H1 (cell line): ENCODE data around the gene THOC6. TPM values are rescaled to one million over a fixed set of nuclear protein-coding genes. Genes with fewer than 3 reads are reported as not detected.

Source experiments
- CTCF ChIA-PET: fragments of 300-600 bp; sonication (Branson Sonifier 250); formaldehyde crosslinking; loops from one replicate; lab custom pipeline; 2021; ENCODE audit not compliant: partially characterized antibody; lab: Charles Lee
- POLR2A ChIA-PET: fragments of 300-600 bp; sonication (Branson Sonifier 250); formaldehyde crosslinking; loops from one replicate; lab custom pipeline; 2021; ENCODE audit warnings: inconsistent platforms; ENCODE audit not compliant: partially characterized antibody; lab: Charles Lee
- DNase-seq, 2 experiments: peaks; one replicate each; pipeline versions ENCODE4 v3.0.0 to v3.0.0-alpha.2; 2010 to 2022; ENCODE audit warnings: low spot score in 2 of 2, low read depth in 1 of 2, mixed read lengths in 1 of 2
- FAIRE-seq: peaks from 2 replicates; lab custom pipeline; 2011; peaks lifted over from hg19 to GRCh38; lab: Jason Lieb, UNC
- H2AFZ ChIP-seq: 2 replicates; pipeline ENCODE4 v1.8.1; 2012; ENCODE audit warnings: low read length, inconsistent platforms
- H2AK5ac ChIP-seq: 2 replicates; pipeline ENCODE4 v1.6.1; 2013; ENCODE audit warnings: low read depth, low read length
- H2BK120ac ChIP-seq: replicated peaks from 2 replicates; pipeline ENCODE3; 2013; ENCODE audit warnings: low read depth, low read length, inconsistent platforms
- H2BK12ac ChIP-seq: 2 replicates; pipeline ENCODE4 v1.6.1; 2013; ENCODE audit warnings: low read depth, low read length
- H2BK15ac ChIP-seq: 2 replicates; pipeline ENCODE4 v1.6.1; 2013; ENCODE audit warnings: low read length
- H2BK20ac ChIP-seq: 2 replicates; pipeline ENCODE4 v1.6.1; 2013; ENCODE audit warnings: low read length
- H2BK5ac ChIP-seq: 2 replicates; pipeline ENCODE4 v1.6.1; 2013; ENCODE audit warnings: low read depth, low read length
- H3K14ac ChIP-seq: 2 replicates; pipeline ENCODE4 v1.6.1; 2013; ENCODE audit warnings: inconsistent platforms; ENCODE audit not compliant: insufficient read length
- H3K18ac ChIP-seq: 2 replicates; pipeline ENCODE4 v1.6.1; 2013; ENCODE audit warnings: low read length; ENCODE audit errors: extremely low read depth
- H3K23ac ChIP-seq: 2 replicates; pipeline ENCODE4 v1.6.1; 2013; ENCODE audit warnings: inconsistent platforms; ENCODE audit not compliant: insufficient read length
- H3K23me2 ChIP-seq: 2 replicates; pipeline ENCODE4 v1.6.1; 2013; ENCODE audit warnings: low read depth, low read length
- H3K27ac ChIP-seq: 2 replicates; pipeline ENCODE4 v1.6.1; 2011; ENCODE audit warnings: low read depth, low read length, inconsistent platforms
- H3K27me3 ChIP-seq, 4 experiments: replicated peaks in 1 of 4; 1 replicate in 1 of 4; 2 replicates in 3 of 4; pipeline versions ENCODE4 v1.6.1 to v1.8.1; 2011 to 2013; ENCODE audit warnings: low read length in 3 of 4, mild to moderate bottlenecking in 3 of 4, inconsistent platforms in 2 of 4, mixed read lengths in 2 of 4, moderate library complexity in 1 of 4; ENCODE audit not compliant: control insufficient read depth in 3 of 4, insufficient read depth in 3 of 4; ENCODE audit errors: extremely low read depth in 1 of 4
- H3K36me3 ChIP-seq, 4 experiments: 2 replicates each; pipeline versions ENCODE4 v1.6.1 to v1.8.1; 2011 to 2013; ENCODE audit warnings: mild to moderate bottlenecking in 4 of 4, low read length in 3 of 4, moderate library complexity in 2 of 4, control low read depth in 1 of 4, inconsistent platforms in 1 of 4; ENCODE audit not compliant: insufficient read depth in 4 of 4, control insufficient read depth in 2 of 4
- H3K4ac ChIP-seq: replicated peaks from 2 replicates; pipeline ENCODE3; 2013; ENCODE audit warnings: low read length, low read depth, mixed read lengths, inconsistent platforms; ENCODE audit not compliant: insufficient read length
- H3K4me1 ChIP-seq, 4 experiments: replicated peaks in 1 of 4; 1 replicate in 1 of 4; 2 replicates in 3 of 4; pipeline versions ENCODE4 v1.6.1 to v1.8.1; 2011 to 2013; ENCODE audit warnings: low read length in 3 of 4, inconsistent platforms in 2 of 4, mixed read lengths in 1 of 4; ENCODE audit not compliant: insufficient read depth in 4 of 4, control insufficient read depth in 3 of 4
- H3K4me2 ChIP-seq, 2 experiments: 2 replicates each; pipeline versions ENCODE4 v1.6.1 to v1.8.1; 2011 to 2013; ENCODE audit warnings: low read depth in 2 of 2, low read length in 2 of 2, control low read depth in 1 of 2, inconsistent platforms in 1 of 2, mild to moderate bottlenecking in 1 of 2; ENCODE audit not compliant: insufficient read depth in 1 of 2
- H3K4me3 ChIP-seq, 4 experiments: fragments of 200-600, 300-600 bp in 1 of 4; sonication (generic), shearing (Covaris generic), sonication (Bioruptor Twin) in 1 of 4; 2 replicates each; pipeline versions ENCODE4 v1.5.1 to v1.8.1; 2011 to 2016; ENCODE audit warnings: low read length in 4 of 4, low read depth in 3 of 4, control low read depth in 2 of 4, inconsistent platforms in 2 of 4, mild to moderate bottlenecking in 2 of 4, mixed read lengths in 1 of 4, moderate library complexity in 1 of 4; ENCODE audit not compliant: insufficient read depth in 2 of 4; ENCODE audit errors: extremely low read depth in 1 of 4
- H3K56ac ChIP-seq: replicated peaks from 2 replicates; pipeline ENCODE3; 2013; ENCODE audit warnings: low read depth, mild to moderate bottlenecking, mixed read lengths, low read length, inconsistent platforms; ENCODE audit not compliant: insufficient read length
- H3K79me1 ChIP-seq: 2 replicates; pipeline ENCODE4 v1.6.1; 2013; ENCODE audit warnings: low read depth, low read length, control low read depth
- H3K79me2 ChIP-seq, 2 experiments: 2 replicates each; pipeline versions ENCODE4 v1.6.1 to v1.8.1; 2012 to 2013; ENCODE audit warnings: low read length in 2 of 2, mild to moderate bottlenecking in 2 of 2, inconsistent platforms in 1 of 2; ENCODE audit not compliant: insufficient read depth in 2 of 2, control insufficient read depth in 1 of 2
- H3K9ac ChIP-seq, 4 experiments: replicated peaks in 1 of 4; 1 replicate in 1 of 4; 2 replicates in 3 of 4; pipeline versions ENCODE4 v1.6.1 to v1.8.1; 2011 to 2013; ENCODE audit warnings: low read depth in 3 of 4, low read length in 3 of 4, control low read depth in 2 of 4, mild to moderate bottlenecking in 2 of 4, moderate library complexity in 2 of 4, inconsistent platforms in 1 of 4; ENCODE audit errors: extremely low read depth in 1 of 4
- H3K9me3 ChIP-seq, 2 experiments: 2 replicates each; pipeline versions ENCODE4 v1.6.1 to v1.8.1; 2012 to 2013; ENCODE audit warnings: mild to moderate bottlenecking in 2 of 2, moderate library complexity in 2 of 2, control low read depth in 1 of 2, inconsistent platforms in 1 of 2, low read depth in 1 of 2, low read length in 1 of 2, mixed read lengths in 1 of 2; ENCODE audit not compliant: insufficient read depth in 2 of 2
- H4K20me1 ChIP-seq, 2 experiments: replicated peaks in 1 of 2; 2 replicates each; pipeline versions ENCODE3 to v1.8.1; 2011 to 2013; ENCODE audit warnings: inconsistent platforms in 2 of 2, low read length in 2 of 2, mild to moderate bottlenecking in 1 of 2; ENCODE audit not compliant: insufficient read depth in 2 of 2, control insufficient read depth in 1 of 2
- H4K5ac ChIP-seq: 2 replicates; pipeline ENCODE4 v1.6.1; 2013; ENCODE audit warnings: low read length, low read depth, mixed read lengths, inconsistent platforms; ENCODE audit not compliant: insufficient read length
- H4K8ac ChIP-seq: 2 replicates; pipeline ENCODE4 v1.8.0; 2013; ENCODE audit warnings: mild to moderate bottlenecking, moderate library complexity, low read length, inconsistent platforms; ENCODE audit not compliant: insufficient read depth; ENCODE audit errors: extremely low read depth
- H4K91ac ChIP-seq: replicated peaks from 2 replicates; pipeline ENCODE3; 2013; ENCODE audit warnings: low read length, mixed read lengths, inconsistent platforms; ENCODE audit not compliant: insufficient read length
- HDAC6 ChIP-seq: IDR thresholded peaks from one replicate; pipeline ENCODE4 v1.7.1; 2012; ENCODE audit warnings: low read depth, mild to moderate bottlenecking, inconsistent platforms, low read length, moderate library complexity
- NRF1 ChIP-seq: IDR thresholded peaks from 2 replicates; pipeline ENCODE4 v1.6.1; 2011; ENCODE audit warnings: mild to moderate bottlenecking, low read depth, low read length, improper control_type of control experiment
- POLR2AphosphoS5 ChIP-seq: IDR thresholded peaks from 2 replicates; pipeline ENCODE4 v1.6.1; 2011; ENCODE audit warnings: low read depth, low read length
- WGBS, 2 experiments: shearing (Covaris generic) in 1 of 2; methylation state at CpG; one replicate each; pipeline versions ENCODE4 v1.1.6 to v1.1.7; 2013 to 2015; ENCODE audit warnings: low lambda C conversion rate in 2 of 2, mixed read lengths in 2 of 2, inconsistent platforms in 1 of 2, low coverage in 1 of 2, missing lambda C conversion rate in 1 of 2; ENCODE audit not compliant: insufficient replicate concordance in 2 of 2, insufficient coverage in 1 of 2, insufficient read length in 1 of 2; ENCODE audit errors: extremely low coverage in 1 of 2, missing lambda C conversion rate in 1 of 2; 5-methylcytosine and 5-hydroxymethylcytosine counted together
- polyA plus RNA-seq, 7 experiments: library from polyadenylated mRNA; depleted of rRNA in 3 of 7; stranded (reverse) in 5 of 7; unstranded in 2 of 7; fragments of >200 nt in 5 of 7; fragments of 200-250 nt in 2 of 7; gene quantifications; 1 replicate in 5 of 7; 2 replicates in 1 of 7; 4 replicates in 1 of 7; pipeline versions ENCODE4 v1.2.1 to v1.2.3, GENCODE V29; 2011 to 2013; ENCODE audit warnings: missing spikeins in 2 of 7, mixed read lengths in 2 of 7
- total RNA-seq: library from RNA; stranded (reverse); fragmentation: NEBNext Ultra II Directional; extraction: Animal tissue kit (Norgen Biotek cat#: 25700); gene quantifications from 2 replicates; pipeline ENCODE4 v1.2.1, GENCODE V29; 2021

The THOC6 gene
- total and polyA plus RNA-seq, 2 of the 8 experiments (the other 6 are each of a cell fraction or from before 2014, with no cell fraction given) = 78.5 to 111 TPM

DNA sequence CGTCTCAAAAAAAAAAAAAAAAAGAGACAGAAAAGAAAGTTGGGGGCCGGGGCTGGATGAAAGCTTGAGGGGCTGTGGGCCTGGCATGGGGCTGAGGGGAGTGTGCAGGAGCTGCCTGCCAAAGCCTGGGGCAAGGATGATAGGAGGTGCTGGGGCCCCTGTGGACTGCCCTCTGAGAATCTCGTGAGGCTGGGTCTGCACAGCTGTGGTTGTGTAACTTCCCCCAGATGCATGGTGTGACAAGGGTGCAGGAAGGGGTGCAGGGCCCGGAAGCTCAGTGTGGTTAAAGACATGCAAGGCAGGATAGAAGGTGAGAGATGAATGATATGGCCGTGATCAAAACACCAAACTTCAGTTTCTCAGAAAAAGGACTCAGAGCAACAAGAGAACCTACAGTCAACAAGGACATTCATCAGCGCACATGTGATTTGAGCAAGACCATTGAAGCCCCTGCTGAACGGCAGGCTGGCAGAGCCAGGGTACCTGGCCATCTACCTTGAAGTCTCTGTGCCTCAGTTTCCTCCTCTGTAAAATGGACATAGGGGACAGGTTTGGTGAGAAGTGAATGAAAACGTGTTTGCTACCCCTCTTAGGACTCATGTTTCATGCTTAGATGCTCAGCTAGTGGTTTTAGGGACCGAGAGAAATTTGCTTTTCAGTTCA lies 51.2 kb downstream of the THOC6 start:
- no peaks in the 10 kb centered on the region for H3K23me2 ChIP-seq
- no peak overlapping the region for H3K4me3 ChIP-seq
- H4K8ac ChIP-seq = no peak overlapping the region
- H4K5ac ChIP-seq = no peak overlapping the region
- no peak overlapping the region for H3K23ac ChIP-seq
- H3K27ac ChIP-seq = no peak overlapping the region
- H2BK120ac ChIP-seq = no peak overlapping the region
- no peaks in the 10 kb centered on the region for H3K79me2 ChIP-seq
- peaks cover 0 to 2% (median 0%) of the 10 kb centered on the region in 4 experiments; a peak in 2 of 7 replicates for H3K4me1 ChIP-seq
- H3K36me3 ChIP-seq = no peaks in the 10 kb centered on the region
- no peak overlapping the region; the same call in 1 of the 2 replicates for H2BK20ac ChIP-seq
- H2AFZ ChIP-seq = no peak overlapping the region
- no peak for FAIRE-seq
- H3K9ac ChIP-seq = no peak overlapping the region
- no peaks in the 10 kb centered on the region for H3K79me1 ChIP-seq
- no peak overlapping the region for H3K14ac ChIP-seq
- no peak overlapping the region for H3K4ac ChIP-seq
- no peak overlapping the region for H2BK5ac ChIP-seq
- CTCF ChIA-PET = interaction anchor here (0.6 to 4.4 kb wide), 11 partner anchors 10 to 426 kb away, joined by 3 to 22 read pairs (median 8); partner anchors contain the start of genes CLUAP1 and ZSCAN10
- no peak overlapping the region for H2BK12ac ChIP-seq
- no peak overlapping the region for H3K4me2 ChIP-seq
- no peak overlapping the region for H3K56ac ChIP-seq
- H4K20me1 ChIP-seq = peaks cover 0 to 4% of the 10 kb centered on the region in 2 experiments
- no peak for TF ChIP-seq POLR2AphosphoS5
- no peak for TF ChIP-seq NRF1
- TF ChIP-seq HDAC6 = no peak
- TF ChIP-seq, all 59 proteins: peak for 0
- no peak overlapping the region for H2BK15ac ChIP-seq
- 64% methylated on average over 7 of the region's 9 CpGs; no CpG with 5 or more reads in 1 of the 2 experiments for WGBS, 2 experiments
- no peak overlapping the region for H4K91ac ChIP-seq
- H3K9me3 ChIP-seq = no peaks in the 10 kb centered on the region
- no peaks in the 10 kb centered on the region; a peak in 1 of 7 replicates for H3K27me3 ChIP-seq
- H3K18ac ChIP-seq = no peak overlapping the region
- no peak overlapping the region for H2AK5ac ChIP-seq
- POLR2A ChIA-PET = interaction anchor here (0.9 to 6.6 kb wide), 10 partner anchors 9 to 52 kb away, joined by 3 to 86 read pairs (median 6); partner anchors contain the start of genes IL32 and ZSCAN10
- DNase-seq = no peak
